Gastrocnemius medialis (tissue), 4 donors: ENCODE measurements around the gene TMEM14A. TPM values are rescaled to one million over a fixed set of nuclear protein-coding genes. Genes with fewer than 3 reads are reported as not detected.

Experiments
- ATAC-seq, 2 donors: fragments of 150-250 bp; one replicate each; pipeline ENCODE4 v1.9.1; 2016
- DNase-seq, 2 donors: peaks; one replicate each; pipeline ENCODE4 v3.0.0-alpha.2; 2019
- H3K27ac ChIP-seq, 4 donors: fragments of 200-600 bp; sonication (generic); 1 replicate in 1 of 4; 2 replicates in 3 of 4; pipeline ENCODE4 v1.5.1; 2016 to 2018; ENCODE audit warnings: mild to moderate bottlenecking in 2 of 4, moderate library complexity in 1 of 4
- H3K27me3 ChIP-seq, 3 donors: fragments of 200-600 bp; sonication (generic) in 2 of 3; 1 replicate in 1 of 3; 2 replicates in 2 of 3; pipeline versions ENCODE4 v1.5.1 to v1.6.0; 2016 to 2019; ENCODE audit warnings: mild to moderate bottlenecking in 1 of 3, moderate library complexity in 1 of 3
- H3K36me3 ChIP-seq, 2 donors: fragments of 200-600 bp; sonication (generic) in 1 of 2; one replicate each; pipeline ENCODE4 v1.5.1; 2017 to 2018
- H3K4me1 ChIP-seq, 2 donors: fragments of 200-600 bp; sonication (generic) in 1 of 2; one replicate each; pipeline ENCODE4 v1.5.1; 2016 to 2017; ENCODE audit warnings: mild to moderate bottlenecking in 2 of 2
- H3K4me3 ChIP-seq, 4 donors: fragments of 200-600 bp; sonication (generic) in 3 of 4; 1 replicate in 1 of 4; 2 replicates in 3 of 4; pipeline ENCODE4 v1.5.1; 2016 to 2019; ENCODE audit warnings: mild to moderate bottlenecking in 2 of 4
- H3K9me3 ChIP-seq, 3 donors: fragments of 200-600 bp; sonication (generic) in 2 of 3; 1 replicate in 1 of 3; 2 replicates in 2 of 3; pipeline ENCODE4 v1.5.1; 2016 to 2019
- POLR2A ChIP-seq, 2 donors: fragments of 450-650 bp; IDR thresholded peaks; one replicate each; pipeline ENCODE4 v1.6.1; 2017; ENCODE audit warnings: antibody characterized with exemption in 2 of 2, mild to moderate bottlenecking in 2 of 2, moderate library complexity in 2 of 2
- in situ Hi-C, 4 donors: fragments of 200-750 bp; cut with MboI; loops; one replicate each; pipeline versions ENCODE4 v1.15.0 to v1.8.0; 2017; ENCODE audit warnings: low sequenced_read_pairs in 4 of 4
- intact Hi-C: fragments of 100-400 bp; cut with DNase I; formaldehyde crosslinking; loops from one replicate; pipeline ENCODE4 v1.15.1; 2023; ENCODE audit warnings: low total_unique reads
- total RNA-seq, 4 donors: library from RNA; depleted of rRNA; stranded (reverse); fragments of >200 nt; gene quantifications; one replicate each; pipeline versions ENCODE4 v1.1.0 to v1.2.3, GENCODE V29; 2016
- TF ChIP-seq, protein P1 (sequence below), 5 experiments: fragments of 450-650 bp in 3 of 5; fragments of 200-600 bp in 2 of 5; sonication (generic) in 2 of 5; IDR thresholded peaks in 4 of 5; conservative IDR thresholded peaks in 1 of 5; 1 replicate in 4 of 5; 2 replicates in 1 of 5; pipeline ENCODE4 v1.5.1; 2016 to 2019; ENCODE audit warnings: antibody characterized with exemption in 5 of 5, mild to moderate bottlenecking in 3 of 5, moderate library complexity in 3 of 5

Gene TMEM14A
- total RNA-seq, 4 donors from 2014 or later: 0.75 to 1.8 (median 1.4) TPM; not detected in 1

DNA sequence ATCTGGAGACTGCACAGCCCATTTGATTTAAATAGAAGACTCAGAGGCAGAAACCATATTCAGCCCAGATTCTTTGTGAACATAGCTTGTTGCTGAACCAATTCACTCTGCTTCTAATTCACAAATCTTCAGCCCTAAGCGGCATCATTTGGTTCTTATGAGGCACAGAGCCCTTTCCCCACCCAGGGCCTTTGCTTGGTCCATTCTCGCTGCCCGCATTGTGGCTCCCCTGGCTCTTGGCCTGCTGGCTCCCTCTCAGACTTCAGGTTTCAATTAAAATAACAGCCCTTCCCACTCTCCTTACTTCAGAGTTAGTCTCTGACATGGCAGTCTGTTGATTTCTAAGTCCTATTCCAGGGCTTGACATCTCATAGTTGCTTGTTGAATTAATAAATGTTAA lies 9.4 kb upstream of the TMEM14A start:
- no peaks in the 10 kb centered on the region for H3K9me3 ChIP-seq
- peaks cover 0 to 4% of the 10 kb centered on the region in 2 donors for H3K4me1 ChIP-seq
- intact Hi-C loops (loop anchor here (5.0 kb wide), 2 partner anchors 64 to 159 kb away; no protein-coding TSS in a partner anchor), in situ Hi-C loops (loop anchor here (5.0 to 25.0 kb wide), 3 partner anchors 57 to 374 kb away; partner anchors contain the start of gene MCM3 (in 3 of the 4))
- DNase-seq: no peak
- no peaks in the 10 kb centered on the region for H3K27me3 ChIP-seq
- H3K36me3 ChIP-seq: no peaks in the 10 kb centered on the region
- no peak for TF ChIP-seq POLR2A (IDR thresholded peaks at IDR 0.05)
- TF ChIP-seq, protein P1, sequence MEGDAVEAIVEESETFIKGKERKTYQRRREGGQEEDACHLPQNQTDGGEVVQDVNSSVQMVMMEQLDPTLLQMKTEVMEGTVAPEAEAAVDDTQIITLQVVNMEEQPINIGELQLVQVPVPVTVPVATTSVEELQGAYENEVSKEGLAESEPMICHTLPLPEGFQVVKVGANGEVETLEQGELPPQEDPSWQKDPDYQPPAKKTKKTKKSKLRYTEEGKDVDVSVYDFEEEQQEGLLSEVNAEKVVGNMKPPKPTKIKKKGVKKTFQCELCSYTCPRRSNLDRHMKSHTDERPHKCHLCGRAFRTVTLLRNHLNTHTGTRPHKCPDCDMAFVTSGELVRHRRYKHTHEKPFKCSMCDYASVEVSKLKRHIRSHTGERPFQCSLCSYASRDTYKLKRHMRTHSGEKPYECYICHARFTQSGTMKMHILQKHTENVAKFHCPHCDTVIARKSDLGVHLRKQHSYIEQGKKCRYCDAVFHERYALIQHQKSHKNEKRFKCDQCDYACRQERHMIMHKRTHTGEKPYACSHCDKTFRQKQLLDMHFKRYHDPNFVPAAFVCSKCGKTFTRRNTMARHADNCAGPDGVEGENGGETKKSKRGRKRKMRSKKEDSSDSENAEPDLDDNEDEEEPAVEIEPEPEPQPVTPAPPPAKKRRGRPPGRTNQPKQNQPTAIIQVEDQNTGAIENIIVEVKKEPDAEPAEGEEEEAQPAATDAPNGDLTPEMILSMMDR (IDR thresholded peaks at IDR 0.05 in 4 of 5, conservative IDR thresholded peaks at IDR 0.05 in 1 of 5): no peak
- H3K27ac ChIP-seq: no peak overlapping the region
- H3K4me3 ChIP-seq: no peak overlapping the region
- ATAC-seq: no peak

DNA sequence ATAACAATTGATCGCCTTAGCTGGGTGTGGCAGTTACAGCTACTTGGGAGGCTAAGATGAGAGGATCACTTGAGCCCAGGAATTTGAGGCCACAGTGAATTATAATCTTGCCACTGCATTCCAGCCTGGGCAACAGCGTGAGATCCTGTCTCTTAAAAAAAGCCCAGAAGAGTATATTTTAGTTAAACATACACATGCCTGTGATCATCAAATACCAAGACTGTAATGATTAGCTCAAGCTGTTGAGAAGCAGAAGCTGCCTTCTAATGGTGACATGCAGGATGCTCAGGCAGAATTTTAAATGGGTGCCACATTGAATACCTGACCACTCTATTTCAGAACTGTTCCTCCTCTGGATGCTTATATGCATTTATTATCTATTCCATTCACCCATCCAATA lies 8.9 kb upstream of the TMEM14A start:
- H3K27me3 ChIP-seq: no peaks in the 10 kb centered on the region
- H3K4me1 ChIP-seq: peaks cover 0 to 4% of the 10 kb centered on the region in 2 donors
- H3K36me3 ChIP-seq: no peaks in the 10 kb centered on the region
- in situ Hi-C loops (loop anchor here (5.0 to 25.0 kb wide), 3 partner anchors 57 to 375 kb away; partner anchors contain the start of gene MCM3 (in 3 of the 4)), intact Hi-C loops (loop anchor here (5.0 kb wide), 2 partner anchors 65 to 160 kb away; no protein-coding TSS in a partner anchor)
- DNase-seq (no peak), ATAC-seq (no peak)
- no peak for TF ChIP-seq POLR2A (IDR thresholded peaks at IDR 0.05)
- TF ChIP-seq, protein P1 (IDR thresholded peaks at IDR 0.05 in 4 of 5, conservative IDR thresholded peaks at IDR 0.05 in 1 of 5): no peak
- H3K9me3 ChIP-seq: no peaks in the 10 kb centered on the region
- no peak overlapping the region for H3K4me3 ChIP-seq
- H3K27ac ChIP-seq: no peak overlapping the region

DNA sequence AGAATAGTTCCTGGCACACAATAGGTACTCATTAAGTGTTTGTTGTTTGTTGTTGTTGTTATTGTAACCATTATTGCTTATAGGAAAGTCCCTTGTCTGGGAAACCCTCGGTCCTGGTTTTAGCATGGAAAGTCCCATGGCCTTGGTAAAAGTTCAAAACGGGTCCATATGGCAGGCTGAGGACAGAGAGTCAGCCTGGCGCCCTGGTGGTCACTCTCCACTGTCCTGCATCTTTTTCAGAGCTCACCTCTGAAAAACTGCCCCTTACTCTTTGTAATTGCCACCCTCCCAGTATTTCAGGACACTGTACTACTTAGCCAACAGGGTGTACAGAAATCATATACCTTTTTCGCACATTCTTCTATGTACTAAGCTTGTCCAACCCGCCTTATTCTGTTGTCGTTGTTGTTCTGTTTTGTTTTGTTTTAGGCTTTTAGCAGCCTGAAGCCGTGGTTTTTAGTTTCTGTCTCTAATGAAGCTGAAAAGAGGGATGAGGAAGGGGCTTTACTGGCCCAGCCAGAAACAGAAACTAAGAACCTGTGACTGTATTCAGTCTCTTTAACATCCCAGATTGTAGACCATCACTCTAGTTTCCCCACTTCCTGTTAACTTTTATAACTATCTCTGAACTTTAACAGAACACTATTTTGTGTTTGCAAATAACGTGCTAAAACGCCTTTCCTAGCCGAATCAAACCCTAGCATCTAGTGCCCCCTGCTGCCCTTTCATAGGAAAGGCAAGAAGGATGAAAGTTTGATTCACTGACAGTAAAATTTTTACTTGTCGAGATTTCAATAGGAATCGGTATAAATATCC lies 7.6 kb upstream of the TMEM14A start:
- DNase-seq (peak; percentile 15 to 29), ATAC-seq (peak; percentile 72 to 79)
- Histone ChIP-seq H3K27ac (peak overlapping the region in 2 of 4 donors; percentile 54 to 73), H3K4me3 (peak overlapping the region; percentile 66 to 76 (median 67)), H3K36me3 (no peaks in the 10 kb centered on the region), H3K9me3 (no peaks in the 10 kb centered on the region), H3K27me3 (no peaks in the 10 kb centered on the region), H3K4me1 (peaks cover 0 to 4% of the 10 kb centered on the region in 2 donors)
- no peak for TF ChIP-seq POLR2A (IDR thresholded peaks at IDR 0.05)
- TF ChIP-seq, protein P1 (IDR thresholded peaks at IDR 0.05 in 4 of 5, conservative IDR thresholded peaks at IDR 0.05 in 1 of 5): peak; percentile 68 to 93 (median 81)
- intact Hi-C loops: loop anchor here (1.0 to 5.0 kb wide), 4 partner anchors 11 to 247 kb away; no protein-coding TSS in a partner anchor
- in situ Hi-C loops: loop anchor here (5.0 to 25.0 kb wide), 3 partner anchors 59 to 376 kb away; partner anchors contain the start of gene MCM3 (in 3 of the 4)

DNA sequence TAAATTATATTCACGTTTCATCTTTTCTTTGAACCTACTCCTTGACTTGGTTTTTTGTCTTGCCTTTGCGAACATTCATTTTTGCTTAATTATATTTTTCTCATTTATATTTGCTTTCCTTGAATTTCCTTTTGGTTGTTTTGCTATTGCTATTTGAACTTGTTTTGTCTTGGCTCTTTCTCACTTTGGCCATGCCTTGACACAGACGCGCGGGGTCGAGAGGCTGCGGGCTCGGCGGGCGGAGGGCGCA lies 7.1 kb upstream of the TMEM14A start:
- Histone ChIP-seq H3K4me1 (peaks cover 0 to 4% of the 10 kb centered on the region in 2 donors), H3K27me3 (no peaks in the 10 kb centered on the region), H3K27ac (peak overlapping the region in 3 of 4 donors; percentile 51 to 73 (median 54)), H3K4me3 (peak overlapping the region; percentile 66 to 76 (median 67)), H3K36me3 (no peaks in the 10 kb centered on the region), H3K9me3 (no peaks in the 10 kb centered on the region)
- DNase-seq: no peak
- intact Hi-C loops (loop anchor here (1.0 to 5.0 kb wide), 5 partner anchors 12 to 380 kb away; partner anchors contain the start of gene MCM3), in situ Hi-C loops (loop anchor here (5.0 to 25.0 kb wide), 3 partner anchors 59 to 377 kb away; partner anchors contain the start of gene MCM3 (in 3 of the 4))
- no peak for ATAC-seq
- TF ChIP-seq, protein P1 (IDR thresholded peaks at IDR 0.05 in 4 of 5, conservative IDR thresholded peaks at IDR 0.05 in 1 of 5): no peak
- no peak for TF ChIP-seq POLR2A (IDR thresholded peaks at IDR 0.05)
